ENCODE measurements around the gene CSNK1G1.
A peak's percentile ranks its signal among the peaks of the same experiment; 100 is the strongest.

CSNK1G1 gene

GRCh38 chr15:64205202-64205601 is 150.8 kb downstream of the CSNK1G1 start:
- no peak for DNase-seq (ENCODE audit: low read depth in 2 of 2, low spot score in 1 of 2)

DNA sequence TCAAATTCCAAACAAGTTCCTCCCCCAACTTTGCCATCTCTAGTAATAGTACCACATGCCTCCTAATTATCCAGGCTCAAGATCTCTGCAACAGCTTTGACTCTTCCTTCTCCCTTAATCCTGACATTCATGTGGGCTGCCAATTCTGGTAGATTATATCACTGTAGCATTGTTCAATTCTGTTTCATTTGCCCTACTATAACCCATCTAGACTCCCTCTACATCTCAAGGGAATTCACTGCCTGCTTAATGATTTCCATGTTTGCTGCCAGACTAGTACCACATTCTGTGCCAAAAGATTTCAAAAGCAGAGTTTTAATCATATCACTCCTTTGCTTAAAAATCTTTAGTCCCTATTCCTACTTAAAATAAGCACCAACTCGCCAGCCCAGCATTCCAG is 158.5 kb downstream of the CSNK1G1 start:
- no peak for DNase-seq (ENCODE audit: low read depth in 2 of 2, low spot score in 1 of 2)

DNA sequence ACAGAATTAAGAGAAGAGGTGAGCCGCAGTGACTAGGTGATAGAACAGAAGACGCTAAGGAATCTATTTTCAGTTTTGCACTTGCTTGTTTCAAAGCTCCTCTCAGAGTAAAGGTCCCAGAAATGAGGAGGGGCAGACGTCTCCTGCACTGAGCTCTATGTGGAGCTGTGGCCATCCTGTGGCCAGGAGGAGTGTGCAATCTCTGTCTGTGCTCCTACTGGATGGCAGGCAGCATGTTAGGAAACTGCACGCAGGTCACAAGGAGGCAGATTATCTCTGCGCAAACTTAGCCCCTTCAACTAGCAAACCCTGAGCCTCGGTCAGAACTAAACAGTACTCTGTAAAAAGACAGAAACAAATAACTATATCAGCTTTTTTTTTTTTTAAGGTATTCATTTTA is 162.0 kb downstream of the CSNK1G1 start:
- DNase-seq (ENCODE audit: low read depth in 2 of 2, low spot score in 1 of 2) = no peak

DNA sequence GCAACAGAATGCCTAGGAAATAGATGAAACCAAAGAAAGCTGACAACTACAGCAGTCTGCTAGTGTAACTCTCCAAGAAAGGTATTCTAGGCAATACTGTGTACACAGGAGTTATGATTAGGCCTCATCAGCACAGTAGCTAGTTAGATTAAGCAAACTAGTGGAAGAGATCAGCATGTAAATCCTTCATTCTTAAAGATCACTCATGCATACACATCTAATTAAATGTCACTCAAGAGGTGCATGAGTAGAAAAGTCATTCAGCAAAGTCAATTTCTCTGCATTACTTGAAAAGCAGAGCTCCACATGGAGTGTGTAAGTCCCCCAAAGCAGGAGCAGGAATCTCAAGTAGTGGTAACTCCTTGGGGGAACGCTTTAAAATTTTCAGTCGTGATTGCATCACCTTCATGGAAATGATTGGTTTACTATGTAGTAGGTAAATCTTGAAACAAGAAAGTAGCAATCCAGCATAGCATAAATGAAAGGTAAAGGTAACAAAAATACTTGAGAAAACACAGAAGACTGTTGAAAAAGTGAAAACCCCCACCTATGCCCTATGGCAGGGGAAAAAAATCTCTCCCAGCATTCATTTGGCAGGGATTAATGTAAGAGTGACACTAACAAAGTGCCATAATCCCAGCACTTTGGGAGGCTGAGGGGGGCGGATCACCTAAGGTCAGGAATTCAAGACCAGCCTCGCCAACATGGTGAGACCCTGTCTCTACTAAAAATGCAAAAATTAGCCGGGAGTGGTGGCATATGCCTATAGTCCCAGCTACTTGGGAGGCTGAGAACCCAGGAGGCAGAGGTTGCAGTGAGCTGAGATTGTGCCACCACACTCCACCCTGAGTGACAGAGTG is 163.8 kb downstream of the CSNK1G1 start:
- DNase-seq (ENCODE audit: low read depth in 2 of 2, low spot score in 1 of 2) = no peak

- DNase-seq (ENCODE audit: low read depth in 2 of 2, low spot score in 1 of 2) = no peak
Observed at GRCh38 chr15:64187396-64188191, 168.4 kb downstream of the CSNK1G1 start.

DNA sequence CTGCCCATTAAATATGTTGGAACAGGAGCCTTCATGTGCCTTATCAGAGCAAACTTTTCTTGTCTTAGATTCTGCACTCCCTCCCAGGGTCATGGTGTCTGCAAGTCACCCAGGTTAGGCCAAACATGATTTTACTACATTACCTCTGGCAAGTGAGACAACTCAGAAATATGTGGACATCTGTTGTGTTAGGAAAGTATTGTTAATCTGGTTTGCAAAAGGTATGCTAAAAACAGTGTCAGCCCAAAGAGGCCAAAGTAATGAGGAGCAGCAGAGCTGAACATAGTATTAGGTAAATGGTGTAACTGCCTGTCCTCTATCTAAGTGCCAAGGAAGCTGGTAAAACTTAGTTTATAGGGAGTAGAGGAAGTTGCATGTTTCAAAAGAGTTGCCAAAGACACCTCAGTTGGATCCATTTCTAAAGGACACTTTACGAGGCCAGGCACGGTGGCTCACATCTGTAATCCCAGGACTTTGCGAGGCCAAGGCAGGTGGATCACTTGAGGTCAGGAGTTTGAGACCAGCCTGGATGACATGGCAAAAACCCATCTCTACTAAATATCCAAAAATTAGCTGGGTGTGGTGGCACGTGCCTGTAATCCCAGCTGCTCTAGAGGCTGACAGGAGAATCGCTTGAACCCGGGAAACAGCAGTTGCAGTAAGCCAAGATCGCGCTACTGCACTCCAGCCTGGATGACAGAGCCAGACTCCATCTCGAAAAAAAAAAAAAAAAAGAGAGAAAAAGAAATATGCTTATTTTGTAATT is 170.6 kb downstream of the CSNK1G1 start:
- DNase-seq (ENCODE audit: low read depth in 2 of 2, low spot score in 1 of 2) = no peak

DNA sequence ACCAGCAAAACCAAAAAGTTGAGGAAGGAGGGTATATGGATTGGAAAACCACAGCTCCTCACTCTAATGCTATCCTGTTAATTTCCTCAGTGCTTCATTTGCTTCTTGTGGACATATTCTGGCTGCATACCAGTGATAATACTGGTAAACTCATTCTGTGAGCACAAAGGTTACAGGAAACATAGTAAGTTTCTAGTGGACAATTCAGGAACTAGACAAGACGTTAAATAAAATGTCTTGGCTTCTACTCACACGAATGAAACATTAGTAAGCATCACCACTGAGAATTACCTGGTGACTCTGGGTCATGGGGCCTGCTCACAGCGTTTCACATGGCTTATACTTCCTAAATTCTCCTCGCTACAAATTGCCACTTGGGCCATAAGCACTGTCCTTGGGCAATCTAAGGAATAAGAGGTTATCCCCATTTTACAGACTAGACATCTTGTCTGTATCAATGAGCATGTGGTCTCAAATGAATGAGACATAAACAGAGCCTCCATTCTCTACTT is 173.1 kb downstream of the CSNK1G1 start:
- no peak for DNase-seq (ENCODE audit: low read depth in 2 of 2, low spot score in 1 of 2)

DNA sequence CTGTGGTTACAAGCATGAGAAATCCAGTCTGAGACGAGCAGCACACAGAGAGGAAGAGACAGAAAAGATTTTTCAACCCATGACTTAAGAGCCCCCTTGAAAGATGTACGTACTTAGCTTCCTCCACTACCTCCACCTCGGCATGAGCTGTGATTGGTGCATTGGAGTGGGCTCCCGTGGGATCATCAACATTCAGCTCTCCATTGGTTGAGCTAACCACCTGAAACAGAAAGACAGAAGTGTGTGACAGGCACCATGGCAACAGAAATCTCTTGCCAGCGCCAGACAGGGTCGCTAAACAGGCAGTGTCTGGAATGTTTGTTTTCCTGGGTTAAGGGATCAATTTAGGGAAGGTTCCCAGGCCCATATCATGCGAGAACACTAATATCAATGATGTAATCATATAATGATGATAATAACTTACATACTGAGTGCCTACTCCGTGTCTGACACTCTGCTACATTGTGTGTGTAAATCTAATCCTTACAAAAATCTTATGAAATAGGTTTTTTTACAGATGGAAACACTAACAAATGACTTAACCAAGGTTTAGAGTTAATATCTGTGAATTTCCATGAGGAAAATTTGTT is 175.6 kb downstream of the CSNK1G1 start:
- DNase-seq (ENCODE audit: low read depth in 2 of 2, low spot score in 1 of 2) = no peak

DNA sequence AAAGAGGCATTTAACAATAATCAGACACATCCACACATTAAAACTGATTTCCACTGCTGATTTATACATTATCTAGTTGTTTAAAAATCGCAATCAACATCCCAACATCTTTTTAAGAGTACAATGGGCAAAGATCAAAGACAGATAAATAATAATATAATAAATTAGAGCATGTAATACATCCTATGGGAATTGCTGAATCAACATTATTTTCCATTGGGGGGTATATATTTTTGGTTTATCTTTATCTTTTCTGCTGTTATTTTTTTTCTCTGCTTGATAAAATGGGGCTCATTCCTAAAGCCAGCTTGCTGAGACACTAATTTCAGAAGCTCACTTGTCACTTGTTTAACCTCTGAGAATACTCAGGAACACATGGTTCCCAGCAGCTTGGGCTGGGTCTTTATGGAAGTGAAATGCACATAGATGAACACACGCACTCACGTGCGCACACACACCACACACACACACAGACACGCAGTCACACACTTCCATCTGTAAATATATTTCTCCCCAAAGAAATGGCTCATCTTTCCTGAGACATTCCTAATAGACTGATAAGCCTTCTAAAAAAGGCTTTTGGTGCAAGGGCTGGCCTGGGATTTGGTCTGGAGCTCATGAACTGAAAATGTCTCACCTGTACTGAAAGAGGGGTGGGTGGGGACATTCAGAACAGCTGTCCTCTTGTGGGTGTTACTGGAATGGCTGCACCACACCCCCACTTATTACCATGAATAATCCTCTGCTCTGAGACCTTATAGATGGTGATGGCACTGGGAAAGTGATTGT is 189.7 kb downstream of the CSNK1G1 start:
- no peak for DNase-seq (ENCODE audit: low read depth in 2 of 2, low spot score in 1 of 2)

- DNase-seq (ENCODE audit: low read depth in 2 of 2, low spot score in 1 of 2) = no peak
Observed at GRCh38 chr15:64164436-64164835, 191.5 kb downstream of the CSNK1G1 start.

DNA sequence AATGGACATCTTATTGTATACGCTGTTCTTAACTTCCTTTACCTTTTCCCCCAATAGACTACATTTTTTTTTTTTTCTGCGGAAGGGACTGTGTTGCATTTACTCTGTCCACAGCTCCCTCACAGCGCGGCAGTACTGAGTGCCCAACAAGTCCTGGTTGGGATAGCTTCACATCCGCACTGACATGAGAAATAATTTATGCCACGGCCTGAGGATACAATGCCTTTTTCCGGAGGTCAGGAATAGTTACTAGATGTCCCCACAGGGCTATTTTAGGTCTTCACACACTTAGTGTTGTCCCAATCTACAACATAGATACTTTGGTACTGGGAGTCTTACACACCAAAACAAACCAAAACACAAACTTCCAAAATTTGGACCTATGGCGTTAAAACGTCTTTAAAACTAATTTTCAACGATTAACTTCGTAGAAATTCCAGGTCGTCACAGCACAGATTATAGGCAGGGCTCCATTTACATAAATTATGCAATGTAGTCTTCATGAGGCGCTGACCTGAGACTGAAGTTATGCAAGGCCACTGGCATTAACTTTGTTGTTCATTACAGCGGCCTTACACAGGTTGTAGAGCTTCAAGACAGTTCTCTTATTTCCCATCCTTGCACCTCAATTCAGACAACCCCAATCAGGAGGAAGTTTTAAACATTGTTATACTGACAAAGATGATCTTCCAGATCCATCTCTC is 192.2 kb downstream of the CSNK1G1 start:
- DNase-seq (ENCODE audit: low read depth in 2 of 2, low spot score in 1 of 2) = no peak

DNA sequence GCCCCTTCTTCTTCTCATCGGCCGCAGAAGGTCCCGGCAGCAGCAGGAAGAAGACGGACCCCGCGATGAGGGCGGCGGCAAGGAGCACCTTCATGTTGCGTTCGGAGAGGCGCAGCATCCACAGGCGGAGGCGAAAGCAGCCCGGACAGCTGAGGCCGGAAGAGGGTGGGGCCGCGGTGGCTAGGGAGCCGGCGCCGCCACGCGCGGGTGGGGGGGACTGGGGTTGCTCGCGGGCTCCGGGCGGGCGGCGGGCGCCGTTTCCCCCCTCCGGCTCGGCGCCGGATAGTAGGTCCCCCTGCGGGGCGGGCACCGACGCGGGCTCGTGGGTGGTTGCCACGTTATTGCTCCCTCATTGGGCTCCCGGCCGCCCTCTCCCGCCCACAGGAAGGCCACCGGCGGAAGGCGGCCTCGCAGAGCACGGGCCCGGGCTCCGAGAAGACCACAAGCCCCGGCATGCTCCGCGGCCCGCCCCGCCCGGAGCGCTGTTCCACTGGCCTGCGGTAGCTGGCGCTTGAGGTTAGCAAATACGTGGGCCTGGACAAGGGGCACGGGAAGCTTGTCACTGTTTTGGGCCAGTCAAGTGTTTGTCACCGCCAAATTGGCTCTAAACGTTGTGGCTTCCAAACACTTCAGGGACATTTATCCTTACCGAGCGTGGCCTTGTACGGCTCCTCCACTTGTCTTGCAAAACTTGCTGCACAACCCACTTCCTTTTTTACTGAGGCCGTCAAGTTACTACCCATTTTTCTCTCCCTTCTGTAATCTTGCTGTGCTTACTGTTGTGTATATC is 192.9 kb downstream of the CSNK1G1 start, which contains the start of gene PPIB:
Gene PPIB (minus strand): TSS at position 154 of the 790 bp plus-strand sequence. CDS start 36 bp downstream, at position 118.
- DNase-seq (ENCODE audit: low read depth in 2 of 2, low spot score in 1 of 2) = peak; percentile 90 to 97

DNA sequence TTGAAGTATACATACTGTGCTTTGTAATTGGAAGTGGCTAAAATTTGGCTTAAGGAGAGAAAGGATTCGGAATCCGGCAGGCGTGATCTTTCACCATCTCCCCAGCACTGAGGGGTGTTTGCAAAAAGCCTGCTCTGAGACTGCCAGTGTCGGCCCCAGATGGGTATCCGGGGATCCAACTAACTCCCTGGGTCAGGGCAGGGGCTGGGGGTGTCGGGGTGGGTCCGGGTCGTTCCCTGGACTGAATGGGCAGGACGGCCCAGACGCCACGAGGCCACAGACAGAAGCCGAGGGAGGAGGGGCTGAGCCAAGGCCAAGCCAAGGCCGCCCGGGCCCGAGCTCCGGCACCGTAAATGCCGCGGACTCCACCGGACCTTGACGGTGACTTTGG is 193.5 kb downstream of the CSNK1G1 start:
- no peak for DNase-seq (ENCODE audit: low read depth in 2 of 2, low spot score in 1 of 2)

- DNase-seq (ENCODE audit: low read depth in 2 of 2, low spot score in 1 of 2) = no peak
Observed at GRCh38 chr15:64161688-64162477, 194.1 kb downstream of the CSNK1G1 start.

DNA sequence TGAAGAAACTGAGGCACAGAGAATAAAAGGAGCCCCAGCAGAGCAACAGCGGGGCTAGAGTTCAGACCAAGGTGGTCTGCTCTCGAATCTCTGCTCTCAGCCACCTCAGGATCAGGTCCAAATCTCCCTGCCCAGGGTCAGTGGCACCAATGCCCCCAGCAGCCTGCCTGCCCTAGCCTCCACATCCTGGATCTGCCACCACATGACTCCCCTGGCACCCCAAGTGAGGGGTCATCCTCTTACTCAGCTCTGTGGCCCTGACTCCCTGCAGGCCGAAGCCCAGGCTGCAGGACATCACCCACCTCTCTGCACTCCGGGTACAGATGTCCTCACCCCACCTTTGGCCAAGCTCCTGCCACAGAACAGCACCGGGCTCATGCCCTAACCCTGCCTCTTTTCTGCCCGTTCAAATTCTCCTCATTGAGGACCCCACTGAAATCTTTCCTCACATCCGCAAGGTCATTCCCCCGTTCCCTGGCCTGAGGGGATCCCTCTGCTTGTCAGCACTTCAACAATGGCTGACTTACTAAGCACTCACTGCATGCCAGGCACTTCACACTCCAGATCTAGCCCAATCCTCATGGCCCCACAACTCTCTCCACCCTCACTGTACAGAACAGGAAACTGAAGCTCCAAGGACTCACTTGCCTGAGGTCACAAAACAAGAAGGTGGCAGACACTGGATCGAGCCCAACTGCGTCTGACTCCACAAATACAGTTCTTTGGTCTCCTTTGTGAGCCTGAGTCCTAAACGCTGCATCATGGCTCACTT is 197.4 kb downstream of the CSNK1G1 start:
- DNase-seq (ENCODE audit: low read depth in 2 of 2, low spot score in 1 of 2) = no peak

GRCh38 chr15:64157599-64158125 is 198.3 kb downstream of the CSNK1G1 start:
- no peak for DNase-seq (ENCODE audit: low read depth in 2 of 2, low spot score in 1 of 2)
